Kidney glomerular epithelial cell (primary cell): Measurements from ENCODE around the gene TECTA.
"Not testable (repeated sequence)": the region's sequence is repeated elsewhere in the genome, so short reads cannot be mapped to it uniquely, and the experiment has no call there.

Experiments
- DNase-seq: peaks from one replicate; lab custom pipeline; 2025; lab: John Stamatoyannopoulos, UW

The TECTA gene

DNA sequence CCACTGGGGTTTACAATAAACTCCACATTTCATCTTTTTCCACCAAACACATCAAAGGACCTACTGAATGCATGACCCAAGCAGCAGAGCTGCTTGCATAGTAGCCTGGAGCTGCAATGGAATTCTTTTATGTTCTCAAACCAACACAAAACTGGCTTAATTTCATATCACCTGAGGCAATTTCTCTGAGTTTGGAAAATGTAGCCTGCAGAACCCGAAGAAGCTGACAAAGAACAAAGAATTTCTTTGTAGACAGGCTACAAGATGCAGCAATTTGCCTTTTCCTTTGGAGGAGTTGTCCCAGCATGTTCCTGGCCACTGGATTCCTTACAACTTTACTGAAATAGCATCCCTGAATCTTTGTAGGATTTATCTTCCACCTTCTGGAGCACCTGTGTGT, 5.5 kb upstream of the TECTA start:
- no peak for DNase-seq

DNA sequence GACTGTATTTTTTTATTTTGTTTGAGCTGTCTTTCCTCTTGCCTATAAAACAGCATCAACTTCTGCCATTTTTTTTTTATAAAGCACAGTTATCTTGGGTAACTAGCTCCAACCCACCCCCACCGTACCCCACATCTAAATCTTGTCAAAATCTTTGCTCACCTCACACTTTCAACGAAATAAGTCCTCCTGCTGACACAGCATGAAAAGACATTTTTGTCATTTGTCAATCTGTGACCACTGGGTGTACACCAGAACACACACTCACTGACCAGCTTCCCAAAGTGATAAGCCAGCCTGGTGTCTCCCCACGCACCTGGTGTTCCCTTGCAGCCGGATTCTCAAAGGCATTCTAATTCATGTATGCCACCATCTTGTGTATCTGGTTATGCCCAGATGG, 1.7 kb upstream of the TECTA start:
- no peak for DNase-seq

DNA sequence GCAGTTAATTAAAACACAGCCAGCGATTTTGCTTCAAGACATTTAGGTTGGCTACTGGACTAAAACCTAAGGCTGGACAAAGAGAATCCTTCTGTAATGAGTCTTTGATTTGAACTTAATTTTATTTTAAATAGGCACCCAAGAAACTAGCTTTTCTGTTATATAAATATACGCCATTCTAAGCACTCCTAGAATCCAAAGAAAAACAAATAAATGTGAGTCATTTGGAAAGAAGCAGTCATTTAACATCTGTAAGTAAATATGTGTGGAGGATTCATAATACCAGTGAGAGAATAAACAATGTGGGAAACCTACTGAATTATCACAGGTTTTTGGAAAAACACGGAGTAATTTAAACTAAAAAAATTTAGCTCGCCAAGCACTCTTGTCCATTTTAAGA, 1.2 kb upstream of the TECTA start:
- no peak for DNase-seq

DNA sequence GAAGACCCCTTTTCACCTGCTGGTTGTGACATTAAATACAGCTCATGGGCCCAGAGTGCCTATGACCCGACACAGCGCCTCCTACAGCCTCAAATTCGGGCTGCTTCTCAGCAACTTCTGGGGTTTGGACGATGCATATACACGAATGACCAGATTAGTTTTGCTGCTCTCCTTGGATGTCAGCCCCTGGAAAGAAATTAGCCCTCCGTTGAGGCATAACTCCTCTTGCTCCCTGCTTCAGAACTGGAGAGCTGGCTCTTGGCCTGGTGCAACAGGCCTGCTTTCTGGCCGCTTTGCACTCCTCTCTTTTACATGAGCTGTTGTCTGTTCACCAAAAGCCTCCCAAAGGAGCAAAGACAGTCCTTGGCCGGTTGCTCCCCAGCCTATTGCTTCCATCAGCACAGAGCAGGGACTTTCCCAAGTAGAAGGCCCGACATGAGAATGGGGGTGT, 3.3 kb downstream of the TECTA start:
- DNase-seq: no peak

DNA sequence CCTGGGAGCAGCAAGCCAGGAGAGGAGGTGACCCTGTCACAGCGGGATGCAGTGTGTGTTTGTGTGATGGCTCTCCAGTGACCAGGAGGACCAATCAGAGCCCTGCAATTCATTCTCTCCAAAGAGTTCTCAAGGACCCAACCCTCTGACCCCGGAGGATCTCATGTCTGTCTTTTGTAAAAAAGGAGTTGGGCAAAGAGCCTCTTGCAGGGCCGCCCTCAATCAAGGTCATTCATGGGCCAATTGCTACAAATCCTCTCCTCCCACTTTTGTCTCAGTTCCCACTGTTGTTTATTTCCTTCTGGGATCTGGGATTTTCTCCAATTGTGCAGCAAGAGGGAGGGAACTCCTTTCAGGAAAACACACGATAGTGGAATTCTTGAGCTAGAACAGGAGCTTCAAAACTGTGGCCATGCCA, 4.0 kb downstream of the TECTA start:
- no peak for DNase-seq

DNA sequence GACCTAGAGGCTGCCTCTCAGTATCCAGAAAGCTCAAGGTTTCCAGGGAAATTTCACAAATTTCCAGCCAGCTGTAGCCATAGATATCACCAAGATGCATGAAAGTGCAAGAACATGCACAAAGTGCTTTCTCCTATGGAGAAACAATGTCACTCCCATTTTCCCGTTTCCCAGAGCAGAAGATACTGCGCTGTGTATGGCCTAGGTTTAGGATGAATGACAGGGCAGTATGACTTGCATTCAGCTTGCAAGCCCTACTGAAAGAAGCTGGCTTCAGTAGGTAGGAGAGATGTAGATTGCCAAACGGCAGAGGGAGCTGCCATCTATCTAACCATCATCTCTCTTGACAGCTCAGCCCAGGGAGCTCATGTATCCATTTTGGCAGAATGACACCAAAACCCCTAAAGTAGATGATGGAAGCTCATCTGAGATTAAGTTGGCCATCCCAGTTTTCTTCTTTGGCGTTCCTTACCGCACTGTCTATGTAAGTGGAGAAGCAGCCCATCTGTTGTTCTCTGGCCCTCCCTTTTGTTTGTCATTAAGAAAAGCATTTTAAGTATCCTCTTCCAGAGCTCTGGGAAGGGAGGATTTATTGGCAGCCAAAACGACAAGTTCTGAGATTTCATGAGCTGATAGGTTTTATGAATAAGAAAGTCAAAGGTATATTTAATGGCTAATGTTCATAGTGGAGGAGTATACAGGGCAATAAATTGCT, 4.6 kb downstream of the TECTA start:
- no peak for DNase-seq

DNA sequence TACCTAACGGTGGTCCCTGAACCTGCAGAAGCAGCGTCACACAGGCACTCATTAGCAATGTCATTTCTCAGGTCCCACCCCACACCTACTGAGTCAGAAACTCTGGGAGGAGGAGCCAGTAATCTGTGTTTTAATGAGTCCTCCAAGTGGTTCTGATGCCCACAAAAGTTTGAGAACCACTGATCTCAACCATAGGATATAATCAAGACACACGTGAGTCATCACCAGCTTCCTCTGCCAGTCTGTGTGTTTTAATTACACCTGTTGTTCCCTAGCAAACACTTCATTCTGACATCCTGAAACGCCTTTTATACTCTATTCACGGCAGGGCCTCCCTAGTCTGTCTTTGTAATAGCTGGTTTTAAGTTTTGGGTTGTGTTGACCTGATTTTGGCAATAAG, 5.8 kb downstream of the TECTA start:
- DNase-seq: no peak

DNA sequence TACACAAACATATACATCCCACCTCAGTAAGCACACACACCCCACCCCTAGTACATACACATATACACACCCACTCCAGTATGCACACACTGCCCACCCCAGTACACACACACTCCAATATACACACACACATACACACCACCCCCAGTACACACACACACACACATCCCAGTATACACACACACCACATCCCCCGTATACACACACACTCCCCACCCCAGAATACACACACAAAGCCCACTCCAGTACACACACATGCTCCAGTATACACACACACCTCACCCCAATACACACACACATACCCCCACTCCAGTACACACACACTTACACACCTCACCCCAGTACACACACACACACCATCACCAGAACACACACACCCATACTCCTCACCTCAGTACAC, 7.4 kb downstream of the TECTA start:
- no peak for DNase-seq

DNA sequence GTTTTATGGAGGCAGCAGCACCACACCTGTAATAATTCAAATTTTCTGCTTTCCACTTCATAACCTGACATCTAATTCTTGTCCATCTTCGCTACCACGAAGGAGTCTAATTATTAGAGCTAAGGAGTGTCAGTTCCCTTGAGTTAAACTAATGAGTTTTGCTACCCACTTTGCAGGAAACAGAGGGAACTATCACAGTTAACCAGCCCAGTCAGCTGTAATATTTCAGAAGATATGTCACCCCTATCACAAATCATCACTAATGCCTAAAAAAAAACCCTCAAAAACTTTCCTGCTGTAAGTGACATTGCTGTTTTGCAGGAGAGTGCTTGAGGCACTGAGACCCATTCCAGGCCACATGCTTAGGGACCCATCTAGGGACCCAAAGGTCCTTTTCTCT, 8.4 kb downstream of the TECTA start:
- no peak for DNase-seq

DNA sequence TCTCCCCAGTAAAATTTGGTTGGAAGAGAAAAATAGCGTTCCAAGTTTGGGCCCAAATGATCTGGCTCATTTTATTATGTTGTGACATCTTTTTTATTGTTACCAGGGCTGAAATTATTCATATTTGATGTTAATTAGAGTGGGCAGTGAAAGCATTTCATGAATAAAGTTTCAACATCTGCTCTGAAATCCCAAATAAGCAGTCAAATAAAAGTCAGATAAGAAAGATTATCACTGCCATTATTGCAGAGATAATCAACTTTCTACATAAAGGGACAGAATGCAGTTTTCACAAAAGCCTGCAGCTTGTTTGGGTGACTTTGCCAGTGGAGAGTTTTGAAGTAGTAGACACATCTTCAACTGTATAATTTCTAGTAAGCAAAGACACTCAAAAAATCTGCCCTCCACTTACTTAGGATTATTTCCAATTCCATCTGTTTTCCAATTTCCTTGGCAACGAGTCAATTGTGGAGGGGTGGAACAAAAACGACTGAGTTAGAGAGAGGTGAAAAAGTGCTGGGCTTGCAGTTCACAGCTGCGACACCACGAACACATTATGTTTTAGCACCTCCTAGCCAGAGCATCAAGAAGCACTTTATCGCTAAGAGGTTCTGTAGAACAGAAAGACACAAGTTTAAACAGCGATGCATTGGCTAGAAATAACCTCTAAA, 9.0 kb downstream of the TECTA start:
- DNase-seq: no peak

DNA sequence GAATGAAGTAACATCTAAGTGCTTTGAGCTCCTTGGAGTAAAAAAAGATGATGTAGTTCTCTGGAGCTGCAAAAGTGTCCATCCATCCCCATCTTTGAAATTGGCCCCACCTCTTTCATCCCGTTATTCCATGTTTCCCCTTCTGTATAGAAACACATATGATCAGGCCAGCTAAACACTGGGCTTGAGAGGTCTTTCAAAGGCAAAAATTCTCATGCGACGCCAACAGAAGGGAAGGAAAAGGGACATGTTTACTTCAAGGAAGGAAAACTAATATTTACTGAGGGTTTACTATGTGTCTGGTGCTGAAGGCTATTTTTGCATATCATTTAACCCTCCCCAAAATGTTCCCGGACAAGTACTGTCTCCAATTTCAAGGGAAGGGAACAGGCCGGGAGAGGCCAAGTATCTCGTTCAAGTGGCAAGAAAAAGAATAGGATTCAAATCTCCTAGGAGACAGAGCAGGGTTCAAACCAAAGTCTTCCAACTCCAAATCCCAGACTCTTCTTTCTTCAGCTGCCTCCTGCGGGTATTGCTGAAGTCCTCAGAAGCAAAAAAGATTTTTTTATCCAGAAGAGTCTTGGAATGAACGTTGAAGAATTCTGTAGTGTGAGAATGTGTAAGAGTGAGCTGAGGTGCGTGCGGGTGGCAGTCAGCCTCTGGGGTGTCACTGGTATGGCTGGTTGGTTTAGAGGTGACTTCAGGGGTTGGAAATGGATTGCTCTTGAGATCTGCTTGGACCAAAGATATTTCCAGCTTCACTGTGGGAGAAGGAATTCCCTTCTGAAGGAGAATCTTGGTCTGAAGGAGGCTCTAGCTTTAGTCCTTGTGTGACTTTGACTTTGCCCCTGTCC, 10.1 kb downstream of the TECTA start:
- DNase-seq: no peak

DNA sequence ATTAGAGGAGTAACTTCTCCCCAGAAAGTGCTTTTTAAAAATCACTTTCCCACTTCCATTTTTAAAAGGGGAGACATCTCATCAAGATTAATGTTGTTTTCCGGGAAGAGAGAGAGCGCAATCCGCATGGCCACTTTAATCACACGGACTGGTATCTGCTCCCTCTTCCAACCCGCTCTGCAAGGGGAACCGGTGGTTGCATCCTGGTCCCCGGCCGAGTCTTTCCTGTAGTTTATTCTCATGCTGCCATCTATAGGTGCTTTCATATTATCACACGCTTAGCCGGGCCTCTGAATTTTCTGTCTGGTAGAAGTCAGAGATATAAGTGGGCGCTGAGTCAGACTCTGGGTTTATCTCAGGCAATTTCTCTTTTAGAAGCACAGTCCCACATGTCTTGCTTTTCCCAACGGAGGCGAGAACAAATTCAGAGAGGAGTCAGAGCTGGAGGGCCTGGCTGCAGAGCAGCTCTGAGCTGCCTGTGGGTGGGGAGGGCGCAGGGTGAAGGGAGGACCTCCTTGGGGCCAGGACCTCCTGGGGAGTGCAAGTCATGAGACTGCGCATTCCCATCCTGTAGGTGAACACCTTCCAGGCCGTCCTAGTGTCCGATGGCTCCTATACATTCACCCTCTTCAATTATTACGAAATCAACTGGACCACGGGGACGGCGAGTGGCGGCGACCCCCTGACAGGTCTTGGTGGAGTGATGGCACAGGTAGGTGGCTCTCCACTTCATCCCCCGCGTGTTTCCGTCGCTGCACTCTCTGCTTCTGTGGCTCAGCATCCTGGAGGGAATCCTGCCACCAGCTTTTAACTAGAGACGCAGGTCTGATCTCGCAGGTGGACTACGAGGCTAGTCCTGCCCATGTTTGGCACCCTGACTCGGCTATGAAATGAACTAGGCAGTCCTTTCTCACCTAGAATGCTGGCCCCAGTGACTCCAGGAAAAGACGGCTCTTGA, 11.7 kb downstream of the TECTA start:
- peak; percentile 57 for DNase-seq

DNA sequence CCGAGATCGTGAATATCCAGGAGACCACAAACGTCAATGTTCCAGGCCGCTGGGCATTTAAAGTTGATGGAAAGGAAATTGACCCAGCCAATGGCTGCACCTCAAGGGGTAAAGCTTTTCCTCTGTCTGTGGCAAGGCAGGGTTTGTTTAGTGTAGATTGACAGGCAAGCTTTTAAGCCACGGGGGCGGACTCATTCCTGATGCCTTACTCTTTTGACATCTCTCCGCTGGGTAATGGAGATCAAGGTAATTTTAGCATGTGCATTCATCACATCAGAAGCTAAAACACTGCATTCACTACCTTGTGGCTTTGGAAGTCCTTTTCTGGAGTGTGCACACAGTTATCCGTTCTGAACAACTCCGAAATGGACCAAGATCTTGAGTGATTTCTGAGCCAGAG, 12.6 kb downstream of the TECTA start:
- DNase-seq: no peak

DNA sequence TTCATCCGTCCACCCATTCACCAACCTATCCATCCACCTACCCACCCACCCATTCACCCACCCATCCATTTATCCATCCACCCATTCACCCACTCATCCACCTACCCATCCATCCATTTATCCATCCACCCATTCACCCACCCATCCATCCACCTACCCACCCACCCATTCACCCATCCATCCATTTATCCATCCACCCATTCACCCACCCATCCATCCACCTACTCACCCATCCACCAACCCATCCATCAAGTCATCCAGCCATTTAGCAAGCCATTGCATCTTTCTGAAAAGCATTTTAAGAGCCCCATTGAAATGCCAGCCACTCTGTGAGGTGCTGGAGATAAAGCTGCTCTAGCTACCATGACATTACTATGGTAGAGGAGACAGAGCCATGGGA, 14.0 kb downstream of the TECTA start:
- DNase-seq: not testable (repeated sequence)

DNA sequence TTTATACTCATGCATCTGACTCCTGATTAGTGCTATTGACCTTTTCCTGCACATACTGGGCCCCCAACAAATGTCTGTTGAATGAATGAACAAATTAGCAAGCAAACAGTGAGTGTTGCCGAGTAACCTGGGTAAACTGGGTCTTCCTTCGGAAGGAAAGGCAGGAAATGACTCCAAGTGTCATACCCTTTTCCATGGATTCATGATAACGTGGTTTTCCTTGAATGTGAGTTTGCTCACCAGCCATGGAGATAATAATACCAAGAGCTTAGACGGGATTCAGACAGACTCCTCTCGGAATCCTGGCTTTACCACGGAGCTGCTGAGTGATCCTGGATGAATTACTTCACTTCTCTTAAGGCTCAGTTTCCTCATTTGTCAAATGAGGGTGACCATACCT, 16.7 kb downstream of the TECTA start:
- DNase-seq: no peak

DNA sequence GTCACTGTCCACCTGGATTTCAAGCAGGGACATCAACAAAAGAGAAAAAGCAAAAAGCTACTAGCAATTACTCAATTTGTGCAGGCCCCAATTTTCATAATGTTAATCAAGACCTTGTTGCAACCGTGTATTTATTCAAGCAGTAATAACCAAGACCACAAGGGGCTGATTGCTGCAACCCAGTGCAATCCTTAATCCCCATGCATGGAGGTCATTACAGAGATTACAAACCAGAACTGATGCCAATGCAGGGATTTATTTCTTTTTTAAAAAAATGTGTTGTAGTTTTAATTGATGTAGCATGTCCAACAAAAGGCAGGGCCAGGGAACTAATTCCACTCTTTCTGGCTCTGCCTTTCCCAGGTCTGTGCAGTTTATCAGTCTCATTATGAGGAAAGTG, 18.4 kb downstream of the TECTA start:
- no peak for DNase-seq

DNA sequence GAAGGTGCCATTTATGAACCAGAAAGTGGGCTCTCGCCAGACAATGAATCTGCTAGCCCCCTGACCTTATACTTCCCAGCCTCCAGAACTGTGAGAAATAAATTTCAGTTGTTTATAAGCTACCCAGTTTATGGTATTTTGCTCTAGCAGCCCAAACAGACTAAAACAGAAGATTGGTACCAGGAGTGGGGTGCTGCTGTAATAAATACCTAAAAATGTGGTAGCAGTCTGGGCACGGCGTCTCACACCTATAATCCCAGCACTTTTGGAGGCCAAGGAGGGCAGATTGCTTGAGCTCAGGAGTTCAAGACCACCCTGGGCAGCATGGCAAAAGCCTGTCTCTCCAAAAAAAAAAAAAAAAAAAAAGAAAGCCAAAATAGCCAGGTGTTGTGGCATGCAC, 21.3 kb downstream of the TECTA start:
- DNase-seq: no peak

DNA sequence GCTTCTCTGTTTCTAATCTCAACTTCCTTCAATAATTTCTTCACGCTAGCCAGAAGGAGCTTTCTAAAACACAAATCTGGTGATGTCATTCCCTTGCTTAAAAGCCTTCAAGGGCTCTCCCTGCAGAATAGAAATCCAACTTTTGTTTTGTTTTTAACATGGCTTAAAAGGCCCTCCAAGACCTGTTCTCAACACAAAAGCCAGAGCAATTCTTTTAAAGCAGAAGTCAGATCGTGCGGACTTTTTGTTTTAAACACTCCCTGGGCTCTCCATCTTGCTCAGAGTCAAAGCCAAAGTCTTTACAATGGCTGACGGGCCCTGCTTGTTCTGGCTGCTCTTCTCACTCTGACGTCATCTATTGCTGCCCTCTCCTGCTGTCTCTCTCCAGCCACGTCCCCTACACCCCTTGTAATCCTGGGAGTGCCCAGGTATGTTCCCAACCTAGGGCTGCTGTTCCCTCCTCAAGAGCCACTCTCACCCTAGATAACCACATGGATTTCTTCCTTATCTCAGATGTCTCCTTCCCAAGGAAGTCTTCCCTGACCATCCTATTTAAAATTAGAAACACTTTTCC, 22.5 kb downstream of the TECTA start:
- no peak for DNase-seq

DNA sequence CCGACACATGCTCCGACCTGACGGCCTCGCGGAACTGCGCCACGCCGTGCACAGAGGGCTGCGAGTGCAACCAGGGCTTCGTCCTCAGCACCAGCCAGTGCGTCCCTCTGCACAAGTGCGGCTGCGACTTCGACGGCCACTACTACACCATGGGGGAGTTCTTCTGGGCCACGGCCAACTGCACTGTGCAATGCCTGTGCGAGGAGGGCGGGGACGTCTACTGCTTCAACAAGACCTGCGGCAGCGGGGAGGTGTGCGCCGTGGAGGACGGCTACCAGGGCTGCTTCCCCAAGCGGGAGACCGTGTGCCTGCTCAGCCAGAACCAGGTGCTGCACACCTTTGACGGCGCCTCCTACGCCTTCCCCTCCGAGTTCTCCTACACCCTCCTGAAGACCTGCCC, 26.8 kb downstream of the TECTA start:
- DNase-seq: no peak

DNA sequence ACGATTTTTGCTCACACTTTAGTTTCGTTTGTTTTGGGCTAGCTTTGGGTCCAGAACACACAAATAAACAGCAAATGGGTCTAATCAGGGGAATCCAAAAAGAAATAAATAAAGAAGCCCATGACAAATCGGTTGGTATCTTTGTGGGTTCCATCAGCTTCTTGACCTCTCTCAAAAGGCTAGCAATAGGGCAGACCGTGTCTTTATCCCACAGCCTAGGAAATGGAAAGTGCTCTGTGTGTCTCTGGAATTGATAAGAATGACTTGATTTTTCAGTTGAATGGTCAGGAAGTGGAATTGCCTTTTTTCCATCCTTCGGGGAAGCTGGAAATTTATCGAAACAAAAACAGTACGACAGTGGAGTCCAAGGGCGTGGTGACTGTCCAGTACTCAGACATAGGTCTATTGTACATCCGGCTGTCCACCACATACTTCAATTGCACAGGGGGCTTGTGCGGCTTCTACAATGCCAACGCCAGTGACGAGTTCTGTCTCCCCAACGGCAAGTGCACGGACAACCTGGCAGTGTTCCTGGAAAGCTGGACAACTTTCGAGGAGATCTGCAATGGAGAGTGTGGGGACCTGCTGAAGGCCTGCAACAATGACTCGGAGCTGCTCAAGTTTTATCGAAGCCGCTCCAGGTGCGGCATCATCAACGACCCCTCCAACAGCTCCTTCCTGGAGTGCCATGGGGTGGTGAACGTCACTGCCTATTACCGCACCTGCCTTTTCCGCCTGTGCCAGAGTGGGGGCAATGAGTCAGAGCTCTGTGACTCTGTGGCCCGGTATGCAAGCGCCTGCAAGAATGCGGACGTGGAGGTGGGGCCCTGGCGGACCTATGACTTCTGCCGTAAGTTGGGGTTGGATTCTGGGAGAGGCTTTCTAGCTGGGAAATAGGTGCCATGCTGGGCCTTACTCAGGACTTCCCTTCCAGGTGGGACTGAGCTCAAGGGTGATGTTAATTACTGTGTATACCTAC, 28.6 kb downstream of the TECTA start:
- no peak for DNase-seq
